ENCODE results near the gene TVP23A. TPM values are rescaled to one million over a fixed set of nuclear protein-coding genes. Genes with fewer than 3 reads are reported as not detected.

TVP23A gene
- total RNA-seq, 1 experiment from 2014 or later, result not detected

GRCh38 chr16:10765772-10766171, 52.8 kb downstream of the TVP23A start:
- no peak overlapping the region for H3K27ac ChIP-seq
- H3K4me1 ChIP-seq (replicated peaks), result no peaks in the 10 kb centered on the region
- no peak overlapping the region for H3K4me3 ChIP-seq
- no peaks in the 10 kb centered on the region for H3K9me3 ChIP-seq (replicated peaks)
- no peak for DNase-seq (ENCODE audit: low read depth in 1 of 2, low spot score in 2 of 2)
- no peaks in the 10 kb centered on the region for H3K27me3 ChIP-seq (replicated peaks)
- peaks cover 31% of the 10 kb centered on the region for H3K36me3 ChIP-seq

GRCh38 chr16:10763456-10763855, 55.1 kb downstream of the TVP23A start:
- H3K4me3 ChIP-seq, result no peak overlapping the region
- H3K27me3 ChIP-seq (replicated peaks), result no peaks in the 10 kb centered on the region
- peaks cover 52% of the 10 kb centered on the region for H3K36me3 ChIP-seq
- H3K4me1 ChIP-seq (replicated peaks), result no peaks in the 10 kb centered on the region
- no peak for DNase-seq (ENCODE audit: low read depth in 1 of 2, low spot score in 2 of 2)
- no peaks in the 10 kb centered on the region for H3K9me3 ChIP-seq (replicated peaks)
- H3K27ac ChIP-seq, result no peak overlapping the region

DNA sequence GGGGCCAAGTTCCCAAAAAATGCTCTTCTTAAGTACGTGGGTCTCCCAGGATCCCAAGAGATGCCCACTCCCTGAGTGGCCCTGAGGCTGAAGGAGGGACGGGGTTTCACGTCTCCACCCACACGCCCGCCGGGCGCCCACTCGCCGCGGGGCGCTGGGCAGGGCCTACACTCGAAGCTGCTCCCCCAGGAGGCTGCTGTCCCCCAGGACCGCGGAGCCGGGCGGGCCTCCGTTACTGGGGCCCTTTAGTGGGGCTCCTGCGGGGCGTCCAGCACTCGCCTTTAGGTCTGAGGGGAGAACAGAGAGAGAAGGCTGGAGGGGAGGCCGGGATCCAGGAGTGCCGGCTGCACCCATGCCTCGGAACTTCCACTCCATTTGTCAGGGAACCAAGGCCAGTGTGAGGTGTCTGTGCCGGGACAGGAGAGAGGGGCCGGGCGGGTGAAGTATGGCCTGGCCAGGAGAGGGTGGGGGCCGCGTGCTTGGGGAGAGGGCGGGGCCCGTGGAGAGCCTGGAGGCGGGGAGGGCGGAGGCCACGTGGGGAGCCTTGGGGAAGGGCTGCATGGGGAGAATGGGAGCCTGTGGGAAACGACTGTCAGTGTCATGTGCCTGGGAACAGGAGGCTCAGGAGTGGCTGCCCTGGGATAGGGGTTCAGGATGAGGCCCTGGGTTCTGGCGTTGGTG, 56.1 kb downstream of the TVP23A start:
- no peaks in the 10 kb centered on the region for H3K27me3 ChIP-seq (replicated peaks)

DNA sequence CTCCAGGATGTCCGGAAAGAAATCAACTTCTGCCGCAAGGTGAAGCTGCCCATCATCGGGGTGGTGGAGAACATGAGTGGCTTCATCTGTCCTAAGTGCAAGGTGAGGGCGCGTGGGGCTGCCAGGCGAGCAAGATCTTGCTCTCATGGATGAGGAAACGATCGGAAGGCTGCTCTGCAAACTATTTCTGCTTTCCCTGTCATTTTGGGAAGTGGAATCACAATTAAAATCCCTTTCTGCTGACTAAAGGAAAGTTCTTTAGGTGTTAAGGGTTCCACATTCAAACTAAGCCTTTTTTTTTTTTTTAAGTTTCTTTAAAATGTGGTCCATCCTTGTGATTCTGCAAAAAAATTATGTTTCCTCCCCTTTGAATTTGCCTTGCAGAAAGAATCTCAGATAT, 57.2 kb downstream of the TVP23A start:
- no peak for DNase-seq (ENCODE audit: low read depth in 1 of 2, low spot score in 2 of 2)
- H3K36me3 ChIP-seq, result peaks cover 62% of the 10 kb centered on the region
- H3K4me1 ChIP-seq (replicated peaks), result no peaks in the 10 kb centered on the region
- no peak overlapping the region for H3K27ac ChIP-seq
- H3K4me3 ChIP-seq, result no peak overlapping the region
- no peaks in the 10 kb centered on the region for H3K27me3 ChIP-seq (replicated peaks)
- H3K9me3 ChIP-seq (replicated peaks), result no peaks in the 10 kb centered on the region

More for the DNA sequence above, 56.1 kb downstream of the TVP23A start:
- H3K36me3 ChIP-seq, result peaks cover 60% of the 10 kb centered on the region
- H3K4me3 ChIP-seq, result no peak overlapping the region
- H3K9me3 ChIP-seq (replicated peaks), result no peaks in the 10 kb centered on the region
- no peak for DNase-seq (ENCODE audit: low read depth in 1 of 2, low spot score in 2 of 2)
- H3K27ac ChIP-seq, result no peak overlapping the region
- no peaks in the 10 kb centered on the region for H3K4me1 ChIP-seq (replicated peaks)

- Histone ChIP-seq H3K4me1 (replicated peaks) (no peaks in the 10 kb centered on the region), H3K27ac (no peak overlapping the region), H3K36me3 (peaks cover 63% of the 10 kb centered on the region), H3K27me3 (replicated peaks) (no peaks in the 10 kb centered on the region), H3K4me3 (no peak overlapping the region), H3K9me3 (replicated peaks) (no peaks in the 10 kb centered on the region)
- no peak for DNase-seq (ENCODE audit: low read depth in 1 of 2, low spot score in 2 of 2)
Observed at GRCh38 chr16:10760858-10761257, 57.7 kb downstream of the TVP23A start.

DNA sequence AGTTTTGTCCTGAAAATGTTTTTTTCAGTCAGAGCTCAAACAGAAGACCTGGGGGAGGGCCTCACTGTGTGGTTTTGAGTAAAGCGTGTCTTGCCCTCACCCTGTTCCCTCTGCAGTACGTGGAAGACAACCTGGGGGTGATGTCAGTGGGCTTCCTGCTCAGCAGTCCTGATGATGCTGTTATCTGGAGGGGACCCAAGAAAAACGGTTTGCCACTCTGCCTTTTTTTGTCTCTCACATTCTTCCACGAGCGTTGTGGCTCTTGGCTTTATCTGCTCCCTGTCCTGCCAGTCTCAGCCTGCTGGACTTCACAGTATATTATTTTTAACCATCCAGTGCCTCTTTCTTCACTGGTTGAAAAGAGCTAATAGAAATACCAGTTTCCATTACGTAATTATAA, 62.0 kb downstream of the TVP23A start:
- Histone ChIP-seq H3K4me1 (replicated peaks) (peaks cover 10% of the 10 kb centered on the region), H3K27ac (no peak overlapping the region), H3K27me3 (replicated peaks) (no peaks in the 10 kb centered on the region), H3K36me3 (peaks cover 59% of the 10 kb centered on the region), H3K9me3 (replicated peaks) (no peaks in the 10 kb centered on the region), H3K4me3 (no peak overlapping the region)
- no peak for DNase-seq (ENCODE audit: low read depth in 1 of 2, low spot score in 2 of 2)

- no peaks in the 10 kb centered on the region for H3K9me3 ChIP-seq (replicated peaks)
- peak in 1 of 2 experiments; percentile 18 for DNase-seq (ENCODE audit: low read depth in 1 of 2, low spot score in 2 of 2)
- no peak overlapping the region for H3K4me3 ChIP-seq
- H3K36me3 ChIP-seq, result peaks cover 51% of the 10 kb centered on the region
- H3K27ac ChIP-seq, result no peak overlapping the region
- no peaks in the 10 kb centered on the region for H3K27me3 ChIP-seq (replicated peaks)
- peaks cover 10% of the 10 kb centered on the region for H3K4me1 ChIP-seq (replicated peaks)
Observed at GRCh38 chr16:10754941-10755340, 63.7 kb downstream of the TVP23A start.

GRCh38 chr16:10753670-10754069, 64.9 kb downstream of the TVP23A start:
- Histone ChIP-seq H3K4me3 (no peak overlapping the region), H3K27me3 (replicated peaks) (no peaks in the 10 kb centered on the region), H3K9me3 (replicated peaks) (no peaks in the 10 kb centered on the region), H3K36me3 (peaks cover 46% of the 10 kb centered on the region), H3K27ac (no peak overlapping the region), H3K4me1 (replicated peaks) (peaks cover 10% of the 10 kb centered on the region)
- no peak for DNase-seq (ENCODE audit: low read depth in 1 of 2, low spot score in 2 of 2)

- no peak for DNase-seq (ENCODE audit: low read depth in 1 of 2, low spot score in 2 of 2)
- Histone ChIP-seq H3K4me3 (no peak overlapping the region), H3K4me1 (replicated peaks) (peaks cover 10% of the 10 kb centered on the region)
Observed at GRCh38 chr16:10752843-10753523, 65.6 kb downstream of the TVP23A start.

DNA sequence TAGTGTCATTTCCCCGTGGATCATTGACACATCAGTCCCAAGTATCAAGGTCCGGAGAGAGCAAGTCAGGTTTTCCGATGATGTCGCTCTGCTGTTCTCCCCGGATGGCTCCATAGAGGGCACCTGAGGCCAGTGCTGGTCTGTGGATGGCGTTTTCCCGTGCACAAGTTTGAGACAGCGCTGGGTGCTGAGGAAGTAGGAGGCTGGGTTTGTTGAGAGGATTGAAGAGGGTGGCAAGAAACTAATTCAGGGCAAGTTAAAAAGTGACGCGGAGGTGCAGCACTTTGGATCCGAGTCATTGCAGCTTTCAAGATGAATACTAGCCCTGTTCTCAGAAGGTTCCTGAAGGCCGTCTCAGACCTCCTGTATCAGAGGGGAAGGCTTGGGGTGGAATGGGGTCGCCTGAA, 67.3 kb downstream of the TVP23A start:
- H3K4me3 ChIP-seq, result no peak overlapping the region
- H3K4me1 ChIP-seq (replicated peaks), result peaks cover 10% of the 10 kb centered on the region
- H3K27ac ChIP-seq, result no peak overlapping the region
- DNase-seq (ENCODE audit: low read depth in 1 of 2, low spot score in 2 of 2), result no peak
- H3K27me3 ChIP-seq (replicated peaks), result no peaks in the 10 kb centered on the region
- H3K9me3 ChIP-seq (replicated peaks), result no peaks in the 10 kb centered on the region
- peaks cover 34% of the 10 kb centered on the region for H3K36me3 ChIP-seq

More at GRCh38 chr16:10752843-10753523, 65.6 kb downstream of the TVP23A start:
- peaks cover 45% of the 10 kb centered on the region for H3K36me3 ChIP-seq
- no peak overlapping the region for H3K27ac ChIP-seq
- no peaks in the 10 kb centered on the region for H3K9me3 ChIP-seq (replicated peaks)
- no peaks in the 10 kb centered on the region for H3K27me3 ChIP-seq (replicated peaks)

DNA sequence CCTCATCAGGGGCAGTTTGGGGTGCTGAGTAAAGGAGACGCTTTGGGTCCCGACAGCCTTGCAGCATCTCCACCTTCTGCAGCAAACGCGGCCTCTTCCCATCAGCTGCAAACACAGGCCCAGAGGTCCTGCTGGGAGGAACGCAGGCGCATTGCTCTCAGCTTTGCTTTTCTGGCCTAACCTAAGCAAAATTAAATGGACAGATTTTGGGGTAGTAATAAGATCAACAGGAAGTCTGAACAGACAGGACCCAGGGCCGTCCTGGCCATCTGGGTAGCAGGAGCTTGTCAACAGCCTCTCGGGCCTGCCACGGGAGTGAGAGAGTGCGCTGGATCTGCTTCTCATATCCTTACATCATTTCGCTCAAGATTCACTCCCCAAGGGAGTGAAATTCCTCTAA, 67.8 kb downstream of the TVP23A start:
- Histone ChIP-seq H3K27ac (no peak overlapping the region), H3K36me3 (peaks cover 33% of the 10 kb centered on the region), H3K9me3 (replicated peaks) (no peaks in the 10 kb centered on the region), H3K4me3 (no peak overlapping the region), H3K4me1 (replicated peaks) (peaks cover 10% of the 10 kb centered on the region), H3K27me3 (replicated peaks) (no peaks in the 10 kb centered on the region)
- no peak for DNase-seq (ENCODE audit: low read depth in 1 of 2, low spot score in 2 of 2)

- no peak for DNase-seq (ENCODE audit: low read depth in 1 of 2, low spot score in 2 of 2)
- H3K4me1 ChIP-seq (replicated peaks), result peaks cover 12% of the 10 kb centered on the region
Observed at GRCh38 chr16:10745841-10746240, 72.8 kb downstream of the TVP23A start.

GRCh38 chr16:10744370-10745030, 74.1 kb downstream of the TVP23A start:
- no peak for DNase-seq (ENCODE audit: low read depth in 1 of 2, low spot score in 2 of 2)
- peaks cover 12% of the 10 kb centered on the region for H3K4me1 ChIP-seq (replicated peaks)
- peak overlapping the region; percentile 71 for H3K4me3 ChIP-seq

More at GRCh38 chr16:10745841-10746240, 72.8 kb downstream of the TVP23A start:
- Histone ChIP-seq H3K36me3 (peaks cover 20% of the 10 kb centered on the region), H3K27me3 (replicated peaks) (no peaks in the 10 kb centered on the region), H3K9me3 (replicated peaks) (no peaks in the 10 kb centered on the region), H3K27ac (no peak overlapping the region), H3K4me3 (no peak overlapping the region)

More at GRCh38 chr16:10744370-10745030, 74.1 kb downstream of the TVP23A start:
- H3K27ac ChIP-seq, result peak overlapping the region; percentile 40
- peaks cover 10% of the 10 kb centered on the region for H3K36me3 ChIP-seq
- no peaks in the 10 kb centered on the region for H3K27me3 ChIP-seq (replicated peaks)
- H3K9me3 ChIP-seq (replicated peaks), result no peaks in the 10 kb centered on the region

All from SJSA1 (cell line).